Stomach (tissue), 9 donors: ENCODE results near the gene TBC1D14. TPM values are rescaled to one million over a fixed set of nuclear protein-coding genes. Genes with fewer than 3 reads are reported as not detected.
A peak's percentile ranks its signal among the peaks of the same experiment; 100 is the strongest.

Source experiments
- DNase-seq, 2 donors: peaks; one replicate each; pipeline versions ENCODE4 v3.0.0 to v3.0.0-alpha.2; 2013 to 2019
- H3K27ac ChIP-seq, 5 donors: fragments of 200-600 bp in 4 of 5; sonication (generic) in 4 of 5; one replicate each; pipeline ENCODE4 v1.5.1; 2013 to 2019; ENCODE audit warnings: mild to moderate bottlenecking in 1 of 5, moderate library complexity in 1 of 5
- H3K27me3 ChIP-seq, 3 donors: fragments of 200-600 bp; sonication (generic); one replicate each; pipeline ENCODE4 v1.5.1; 2017 to 2019; ENCODE audit warnings: mixed run types in 1 of 3
- H3K36me3 ChIP-seq, 4 donors: fragments of 200-600 bp; sonication (generic); 1 replicate in 3 of 4; 2 replicates in 1 of 4; pipeline ENCODE4 v1.5.1; 2016 to 2019
- H3K4me1 ChIP-seq, 4 donors: fragments of 200-600 bp; sonication (generic); one replicate each; pipeline ENCODE4 v1.5.1; 2016 to 2019
- H3K4me3 ChIP-seq, 4 donors: fragments of 200-600 bp; sonication (generic) in 3 of 4; one replicate each; pipeline ENCODE4 v1.5.1; 2016 to 2019; ENCODE audit warnings: mild to moderate bottlenecking in 1 of 4
- H3K9me3 ChIP-seq, 4 donors: fragments of 200-600 bp; sonication (generic); one replicate each; pipeline ENCODE4 v1.5.1; 2016 to 2019
- EP300 ChIP-seq: sonication (generic); formaldehyde crosslinking; IDR thresholded peaks from one replicate; pipeline ENCODE4 v1.6.1; 2017; ENCODE audit warnings: antibody characterized with exemption
- POLR2A ChIP-seq, 4 donors: fragments of 450-650 bp; IDR thresholded peaks; one replicate each; pipeline ENCODE4 v1.6.1; 2016; ENCODE audit warnings: antibody characterized with exemption in 4 of 4, control low read depth in 2 of 4, mild to moderate bottlenecking in 1 of 4, moderate library complexity in 1 of 4
- POLR2AphosphoS5 ChIP-seq, 3 donors: sonication (generic); formaldehyde crosslinking; IDR thresholded peaks; one replicate each; pipeline ENCODE4 v1.6.1; 2016; ENCODE audit warnings: antibody characterized with exemption in 3 of 3
- WGBS, 5 donors: extraction: QIAGEN DNeasy Blood & Tissue Kit in 3 of 5; methylation state at CpG; one replicate each; pipeline versions ENCODE4 v1.1.5 to v1.1.7; 2013 to 2018; 5-methylcytosine and 5-hydroxymethylcytosine counted together
- intact Hi-C: fragments of 100-400 bp; cut with DNase I; formaldehyde crosslinking; loops from one replicate; pipeline ENCODE4 v1.15.1; 2023; ENCODE audit warnings: low total_unique reads
- polyA plus RNA-seq, 3 donors: library from polyadenylated mRNA; stranded (reverse); fragments of 200-250 nt; gene quantifications; one replicate each; pipeline ENCODE4 v1.2.3, GENCODE V29; 2013
- total RNA-seq, 5 donors: library from RNA; depleted of rRNA; stranded (reverse); fragments of >200 nt; gene quantifications; one replicate each; pipeline versions ENCODE4 v1.1.0 to v1.2.3, GENCODE V29; 2014 to 2016
- TF ChIP-seq, protein P1 (sequence below), 7 experiments: fragments of 450-650 bp in 4 of 7; fragments of 200-600 bp in 3 of 7; sonication (generic) in 3 of 7; IDR thresholded peaks; one replicate each; pipeline ENCODE4 v1.5.1; 2016 to 2019; ENCODE audit warnings: antibody characterized with exemption in 7 of 7, control low read depth in 2 of 7, mild to moderate bottlenecking in 1 of 7
- donor health status: healthy with polysubstance abuse.
- donor health status: Bipolar disorder and iron deficiency.
- donor health status: healthy.

The TBC1D14 gene
- total and polyA plus RNA-seq, 8 donors, result 19.5 to 72.4 (median 40.4) TPM

DNA sequence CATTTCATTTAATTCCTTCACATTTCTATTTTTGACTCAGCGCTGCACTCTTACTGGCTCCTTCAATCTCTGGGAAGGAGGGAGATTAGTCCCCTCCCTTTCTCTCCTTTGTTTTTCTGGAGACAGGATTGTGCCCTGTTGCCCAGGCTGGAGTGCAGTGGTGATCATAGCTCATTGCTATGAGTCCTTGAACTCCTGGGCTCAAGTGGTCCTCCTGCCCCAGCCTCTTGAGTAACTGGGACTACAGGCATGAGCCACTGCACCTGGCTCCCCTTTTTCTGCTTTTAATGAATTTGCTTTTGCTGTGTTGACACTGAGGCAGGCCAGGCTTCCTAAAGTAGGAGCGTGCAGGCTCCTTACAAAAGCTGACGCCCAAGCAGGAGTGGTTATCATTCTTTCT is 10.5 kb downstream of the TBC1D14 start:
- Histone ChIP-seq H3K4me1 (peaks cover 39 to 75% (median 58%) of the 10 kb centered on the region in 4 donors), H3K9me3 (no peaks in the 10 kb centered on the region), H3K27me3 (no peaks in the 10 kb centered on the region), H3K27ac (peak overlapping the region in 2 of 5 donors; percentile 30 to 91), H3K36me3 (peaks cover 14 to 23% (median 23%) of the 10 kb centered on the region in 4 donors), H3K4me3 (no peak overlapping the region)
- 40 to 53% (median 52%) methylated on average over 3 of the region's 3 CpGs for WGBS, 5 donors
- DNase-seq, result no peak
- intact Hi-C loops, result no loop called here
- TF ChIP-seq, protein P1, sequence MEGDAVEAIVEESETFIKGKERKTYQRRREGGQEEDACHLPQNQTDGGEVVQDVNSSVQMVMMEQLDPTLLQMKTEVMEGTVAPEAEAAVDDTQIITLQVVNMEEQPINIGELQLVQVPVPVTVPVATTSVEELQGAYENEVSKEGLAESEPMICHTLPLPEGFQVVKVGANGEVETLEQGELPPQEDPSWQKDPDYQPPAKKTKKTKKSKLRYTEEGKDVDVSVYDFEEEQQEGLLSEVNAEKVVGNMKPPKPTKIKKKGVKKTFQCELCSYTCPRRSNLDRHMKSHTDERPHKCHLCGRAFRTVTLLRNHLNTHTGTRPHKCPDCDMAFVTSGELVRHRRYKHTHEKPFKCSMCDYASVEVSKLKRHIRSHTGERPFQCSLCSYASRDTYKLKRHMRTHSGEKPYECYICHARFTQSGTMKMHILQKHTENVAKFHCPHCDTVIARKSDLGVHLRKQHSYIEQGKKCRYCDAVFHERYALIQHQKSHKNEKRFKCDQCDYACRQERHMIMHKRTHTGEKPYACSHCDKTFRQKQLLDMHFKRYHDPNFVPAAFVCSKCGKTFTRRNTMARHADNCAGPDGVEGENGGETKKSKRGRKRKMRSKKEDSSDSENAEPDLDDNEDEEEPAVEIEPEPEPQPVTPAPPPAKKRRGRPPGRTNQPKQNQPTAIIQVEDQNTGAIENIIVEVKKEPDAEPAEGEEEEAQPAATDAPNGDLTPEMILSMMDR (IDR thresholded peaks at IDR 0.05), result no peak
- TF ChIP-seq EP300 (no peak), POLR2AphosphoS5 (IDR thresholded peaks at IDR 0.05) (no peak), POLR2A (IDR thresholded peaks at IDR 0.05) (no peak)

DNA sequence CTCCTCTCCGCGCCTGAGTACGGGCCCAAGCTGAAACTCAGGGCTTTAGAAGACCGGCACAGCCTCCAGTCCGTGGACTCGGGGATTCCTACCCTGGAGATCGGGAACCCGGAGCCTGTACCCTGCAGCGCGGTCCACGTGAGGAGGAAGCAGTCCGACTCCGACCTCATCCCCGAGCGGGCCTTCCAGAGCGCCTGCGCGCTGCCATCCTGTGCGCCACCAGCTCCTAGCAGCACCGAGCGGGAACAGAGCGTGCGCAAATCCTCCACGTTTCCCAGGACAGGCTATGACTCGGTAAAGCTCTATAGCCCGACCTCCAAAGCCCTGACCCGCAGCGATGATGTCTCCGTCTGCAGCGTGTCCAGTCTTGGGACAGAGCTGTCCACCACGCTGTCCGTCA is 13.9 kb downstream of the TBC1D14 start:
- peaks cover 14 to 34% (median 33%) of the 10 kb centered on the region in 4 donors for H3K36me3 ChIP-seq
- DNase-seq, result no peak
- 97 to 98% (median 98%) methylated on average over 32 of the region's 32 CpGs for WGBS, 5 donors
- H3K9me3 ChIP-seq, result no peaks in the 10 kb centered on the region
- H3K4me1 ChIP-seq, result peaks cover 17 to 71% (median 42%) of the 10 kb centered on the region in 4 donors
- TF ChIP-seq POLR2AphosphoS5 (IDR thresholded peaks at IDR 0.05) (no peak), POLR2A (IDR thresholded peaks at IDR 0.05) (no peak), EP300 (no peak)
- TF ChIP-seq, protein P1 (IDR thresholded peaks at IDR 0.05), result no peak
- intact Hi-C loops, result no loop called here
- no peak overlapping the region for H3K27ac ChIP-seq
- no peaks in the 10 kb centered on the region for H3K27me3 ChIP-seq
- H3K4me3 ChIP-seq, result no peak overlapping the region

DNA sequence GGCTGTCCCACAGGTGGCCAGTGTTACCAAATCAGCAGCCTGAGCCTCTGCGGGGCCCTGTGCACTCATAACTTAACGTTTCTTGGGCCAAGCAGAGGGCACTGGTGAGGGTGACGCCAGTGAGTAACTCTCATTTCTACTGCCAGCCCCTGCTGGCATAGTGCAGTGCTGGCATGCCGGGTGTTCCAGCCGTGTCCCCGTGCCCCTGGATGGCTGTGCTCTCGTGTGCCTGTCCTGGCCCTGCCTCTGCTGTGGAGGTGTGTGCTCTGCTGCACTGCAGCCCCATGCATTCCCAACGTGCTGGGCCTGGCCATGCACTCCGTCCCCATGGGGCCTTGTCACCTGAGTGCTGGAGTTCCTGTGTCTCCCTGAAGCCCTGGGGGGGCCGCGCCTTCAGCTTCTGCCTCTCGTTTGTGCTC is 14.7 kb downstream of the TBC1D14 start:
- WGBS, 5 donors, result 88 to 96% (median 92%) methylated on average over 10 to 12 of the region's 12 CpGs
- H3K27ac ChIP-seq, result peak overlapping the region in 4 of 5 donors; percentile 9 to 85 (median 70)

DNA sequence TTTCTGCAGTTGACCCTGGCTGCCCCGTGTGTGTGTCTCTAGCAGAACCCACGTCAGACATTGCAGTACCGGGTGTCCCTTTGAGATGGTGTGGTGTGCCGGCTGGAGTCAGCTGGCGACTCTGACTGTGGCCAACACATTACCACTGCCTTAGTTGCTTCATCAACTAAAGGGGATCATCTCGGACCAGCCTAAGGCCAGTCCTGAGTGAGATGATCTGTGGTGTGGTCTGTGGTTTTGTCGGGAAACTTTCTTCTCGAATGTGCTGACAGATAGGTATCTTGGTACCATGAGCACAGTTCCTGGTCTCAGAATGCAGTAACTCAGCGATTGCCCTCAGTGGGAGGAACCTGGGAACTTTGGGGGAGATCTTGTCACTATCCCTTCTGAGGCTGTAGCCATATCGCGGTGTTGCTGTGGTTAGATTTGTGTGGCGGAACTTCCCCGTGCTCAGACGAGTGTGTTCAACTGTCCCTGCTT is 15.8 kb downstream of the TBC1D14 start:
- Histone ChIP-seq H3K27me3 (no peaks in the 10 kb centered on the region), H3K4me3 (no peak overlapping the region), H3K36me3 (peaks cover 14 to 34% (median 33%) of the 10 kb centered on the region in 4 donors), H3K9me3 (no peaks in the 10 kb centered on the region), H3K27ac (peak overlapping the region in 4 of 5 donors; percentile 26 to 85 (median 70)), H3K4me1 (peaks cover 18 to 71% (median 45%) of the 10 kb centered on the region in 4 donors)
- TF ChIP-seq EP300, result no peak
- TF ChIP-seq POLR2AphosphoS5 (IDR thresholded peaks at IDR 0.05), result peak in 2 of 3 donors; percentile 9 to 41
- WGBS, 5 donors, result 58 to 85% (median 81%) methylated on average over 13 to 14 of the region's 14 CpGs
- intact Hi-C loops, result no loop called here
- DNase-seq, result no peak

More for the DNA sequence above, 14.7 kb downstream of the TBC1D14 start:
- H3K4me1 ChIP-seq, result peaks cover 11 to 71% (median 41%) of the 10 kb centered on the region in 4 donors
- H3K4me3 ChIP-seq, result no peak overlapping the region
- peaks cover 14 to 34% (median 33%) of the 10 kb centered on the region in 4 donors for H3K36me3 ChIP-seq
- TF ChIP-seq POLR2A (IDR thresholded peaks at IDR 0.05) (no peak), EP300 (no peak), POLR2AphosphoS5 (IDR thresholded peaks at IDR 0.05) (no peak)
- TF ChIP-seq, protein P1 (IDR thresholded peaks at IDR 0.05), result no peak
- H3K27me3 ChIP-seq, result no peaks in the 10 kb centered on the region
- intact Hi-C loops, result no loop called here
- no peak for DNase-seq
- no peaks in the 10 kb centered on the region for H3K9me3 ChIP-seq

DNA sequence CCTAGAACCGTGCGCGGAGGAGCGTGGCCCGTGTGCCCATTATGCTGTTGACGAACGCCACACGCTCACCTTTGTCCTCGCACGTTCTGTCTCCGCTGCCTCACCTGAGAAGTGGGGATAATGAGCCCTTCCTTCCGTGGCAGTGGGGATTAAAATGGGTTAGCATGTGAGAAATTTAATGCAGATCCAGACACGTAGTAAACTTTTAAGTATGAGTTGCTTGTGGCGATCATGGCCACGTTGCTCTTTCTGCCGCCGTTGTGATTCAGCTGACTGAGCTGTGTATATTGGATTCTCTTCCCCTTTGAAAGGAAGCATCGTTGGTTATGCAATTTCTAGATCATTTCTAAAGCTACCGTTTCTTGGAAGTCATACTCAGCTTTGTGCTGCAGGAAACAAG is 16.5 kb downstream of the TBC1D14 start:
- Histone ChIP-seq H3K27me3 (no peaks in the 10 kb centered on the region), H3K9me3 (no peaks in the 10 kb centered on the region), H3K4me3 (no peak overlapping the region), H3K4me1 (peaks cover 19 to 71% (median 45%) of the 10 kb centered on the region in 4 donors), H3K27ac (peak overlapping the region in 4 of 5 donors; percentile 30 to 85 (median 70)), H3K36me3 (peaks cover 14 to 34% (median 33%) of the 10 kb centered on the region in 4 donors)
- no peak for DNase-seq
- intact Hi-C loops, result no loop called here
- 85 to 94% (median 91%) methylated on average over 19 of the region's 19 CpGs for WGBS, 5 donors
- TF ChIP-seq, protein P1 (IDR thresholded peaks at IDR 0.05), result no peak
- TF ChIP-seq POLR2A (IDR thresholded peaks at IDR 0.05) (no peak), POLR2AphosphoS5 (IDR thresholded peaks at IDR 0.05) (peak in 1 of 3 donors; percentile 20), EP300 (no peak)
